ENCODE measurements around the gene TMPRSS2.

The TMPRSS2 gene

DNA sequence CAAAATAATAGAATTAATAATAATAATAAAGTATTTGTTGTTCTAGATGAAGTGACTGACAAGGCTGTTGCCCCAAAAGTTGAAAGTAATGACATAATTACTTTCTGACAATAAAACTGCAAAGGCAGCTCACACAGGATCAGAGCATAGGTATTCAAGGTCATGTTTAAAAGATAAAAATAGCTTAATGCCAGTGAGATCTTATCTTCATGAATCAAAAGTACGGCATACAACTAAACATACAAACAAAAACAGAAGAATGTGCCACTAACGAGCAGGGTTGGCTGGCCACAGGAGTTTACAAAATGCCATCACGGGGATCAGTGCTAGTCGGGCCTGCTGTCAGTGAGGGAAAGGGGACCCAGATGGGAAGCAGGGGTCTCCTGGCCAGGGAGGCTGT, 22.4 kb upstream of the TMPRSS2 start:
- Histone ChIP-seq H3K9me3 (ENCODE audit: control insufficient read depth, insufficient read depth, low read depth, low read length) (0 out of 2 replicates have a peak, but pooled peaks cover 3% of the 10 kb centered on the region), H3K4me3 (ENCODE audit: low read depth, low read length) (no peak overlapping the region), H3K27ac (ENCODE audit: low read depth, low read length) (no peak overlapping the region), H3K9ac (ENCODE audit: low read length) (no peak overlapping the region), H3K36me3 (ENCODE audit: control insufficient read depth, insufficient read depth, low read length) (no peaks in the 10 kb centered on the region), H3K4me1 (ENCODE audit: control insufficient read depth, insufficient read depth, low read length) (no peaks in the 10 kb centered on the region), H3K27me3 (ENCODE audit: control insufficient read depth, insufficient read depth, low read length) (no peaks in the 10 kb centered on the region)

DNA sequence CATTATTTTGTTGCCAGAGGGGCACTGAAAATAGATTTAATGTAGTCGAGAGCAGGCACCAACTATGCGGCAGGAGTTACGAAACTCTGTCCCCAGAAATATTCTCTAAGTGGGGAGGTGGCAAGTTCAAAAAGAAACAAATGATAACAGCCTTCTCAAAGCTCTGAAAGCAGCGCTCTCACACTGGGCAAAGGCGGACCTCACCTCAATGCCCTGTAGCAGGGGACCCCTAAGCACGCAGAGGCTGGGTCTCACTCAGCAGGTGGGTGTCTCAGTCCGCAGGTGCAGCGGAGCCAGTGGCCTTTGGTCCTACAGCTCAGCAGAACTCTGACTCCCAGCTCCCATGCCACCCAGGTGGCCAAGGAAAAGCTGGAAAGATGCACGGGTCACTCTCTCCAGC, 21.8 kb upstream of the TMPRSS2 start:
- Histone ChIP-seq H3K9ac (ENCODE audit: low read length) (no peak overlapping the region), H3K4me1 (ENCODE audit: control insufficient read depth, insufficient read depth, low read length) (no peaks in the 10 kb centered on the region), H3K27me3 (ENCODE audit: control insufficient read depth, insufficient read depth, low read length) (no peaks in the 10 kb centered on the region), H3K4me3 (ENCODE audit: low read depth, low read length) (no peak overlapping the region), H3K9me3 (ENCODE audit: control insufficient read depth, insufficient read depth, low read depth, low read length) (0 out of 2 replicates have a peak, but pooled peaks cover 3% of the 10 kb centered on the region), H3K36me3 (ENCODE audit: control insufficient read depth, insufficient read depth, low read length) (no peaks in the 10 kb centered on the region), H3K27ac (ENCODE audit: low read depth, low read length) (no peak overlapping the region)

DNA sequence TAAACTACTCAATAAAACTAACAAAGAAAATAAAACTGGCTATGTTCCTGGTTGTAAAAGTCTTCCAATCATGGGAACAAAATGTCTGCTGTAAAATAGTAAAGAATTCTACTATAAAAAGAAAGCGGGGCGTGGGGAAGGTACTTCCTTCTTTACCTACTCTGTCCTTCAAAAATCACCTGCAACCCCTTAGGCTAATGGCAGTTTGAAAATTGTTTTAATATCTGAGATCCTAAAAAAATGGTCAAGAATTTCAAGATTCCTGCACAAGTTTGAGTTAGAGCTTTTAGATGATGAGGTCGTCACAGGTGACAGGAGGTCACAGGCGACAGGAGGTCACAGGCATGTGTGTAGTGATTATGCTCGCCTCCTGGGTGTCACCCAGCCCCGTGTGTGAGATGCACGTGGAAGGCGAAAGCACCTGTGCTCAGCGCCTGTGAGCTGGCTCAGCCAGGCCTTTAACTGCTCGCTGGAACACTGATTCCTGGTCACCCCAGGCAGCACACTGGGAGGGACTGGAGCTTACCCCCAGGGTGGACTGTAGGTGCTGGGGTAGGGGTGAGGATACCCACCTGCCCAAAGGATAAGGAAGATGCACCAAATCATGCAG, 18.6 kb upstream of the TMPRSS2 start:
- Histone ChIP-seq H3K9me3 (ENCODE audit: control insufficient read depth, insufficient read depth, low read depth, low read length) (no peaks in the 10 kb centered on the region), H3K4me3 (ENCODE audit: low read depth, low read length) (no peak overlapping the region), H3K9ac (ENCODE audit: low read length) (no peak overlapping the region), H3K27me3 (ENCODE audit: control insufficient read depth, insufficient read depth, low read length) (no peaks in the 10 kb centered on the region), H3K36me3 (ENCODE audit: control insufficient read depth, insufficient read depth, low read length) (no peaks in the 10 kb centered on the region), H3K27ac (ENCODE audit: low read depth, low read length) (no peak overlapping the region), H3K4me1 (ENCODE audit: control insufficient read depth, insufficient read depth, low read length) (no peaks in the 10 kb centered on the region)

DNA sequence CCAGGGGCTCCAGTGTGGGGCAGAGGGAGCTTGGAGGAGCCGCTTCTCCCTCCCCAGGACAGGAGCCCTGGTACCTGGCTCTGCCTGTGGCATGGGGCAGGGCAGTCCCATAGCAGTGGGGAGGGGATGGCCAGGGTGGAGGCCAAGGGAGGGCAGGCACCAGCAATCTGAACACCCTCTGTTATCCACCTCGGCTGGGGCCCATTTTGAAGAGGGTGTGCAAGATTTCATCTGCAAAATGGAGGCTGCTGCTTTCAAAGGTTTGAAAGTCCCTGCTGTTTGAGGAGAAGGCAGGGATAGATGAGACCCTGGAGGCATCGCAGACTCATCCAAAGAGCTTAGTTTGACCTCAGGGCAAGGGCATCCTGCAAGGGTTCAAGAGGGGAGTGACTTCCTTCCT, 15.2 kb upstream of the TMPRSS2 start:
- H3K27me3 ChIP-seq (ENCODE audit: control insufficient read depth, insufficient read depth, low read length) = no peaks in the 10 kb centered on the region
- H3K4me1 ChIP-seq (ENCODE audit: control insufficient read depth, insufficient read depth, low read length) = no peaks in the 10 kb centered on the region
- no peak overlapping the region for H3K9ac ChIP-seq (ENCODE audit: low read length)
- 0 out of 2 replicates have a peak, but pooled peaks cover 3% of the 10 kb centered on the region for H3K9me3 ChIP-seq (ENCODE audit: control insufficient read depth, insufficient read depth, low read depth, low read length)
- no peaks in the 10 kb centered on the region for H3K36me3 ChIP-seq (ENCODE audit: control insufficient read depth, insufficient read depth, low read length)
- no peak overlapping the region for H3K27ac ChIP-seq (ENCODE audit: low read depth, low read length)
- H3K4me3 ChIP-seq (ENCODE audit: low read depth, low read length) = no peak overlapping the region

DNA sequence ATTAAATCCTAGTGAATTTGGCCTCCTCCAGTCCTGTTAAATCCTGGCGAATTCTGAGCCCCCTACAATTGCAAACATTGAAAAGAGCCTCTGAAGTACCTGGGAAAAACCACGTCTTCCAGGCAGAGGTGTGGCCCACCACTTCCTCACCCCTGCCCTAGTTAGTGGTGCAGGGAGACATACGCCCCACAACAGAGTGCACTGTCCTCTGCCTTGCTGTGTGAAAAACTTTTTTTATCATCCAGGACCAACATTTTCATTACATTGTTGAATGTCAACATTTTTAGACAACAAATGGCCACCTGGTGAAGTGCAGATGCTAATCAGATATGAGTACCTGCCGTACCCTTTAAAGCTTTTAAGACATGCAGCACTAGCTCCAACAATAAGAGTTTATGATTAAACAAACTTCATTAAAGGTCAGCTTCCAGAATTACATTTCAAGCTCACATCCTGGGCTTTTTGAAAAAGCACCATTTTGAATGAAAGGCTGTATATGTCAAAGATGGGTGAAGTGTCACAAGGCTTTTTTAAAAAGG, 13.6 kb upstream of the TMPRSS2 start:
- Histone ChIP-seq H3K9me3 (ENCODE audit: control insufficient read depth, insufficient read depth, low read depth, low read length) (0 out of 2 replicates have a peak, but pooled peaks cover 3% of the 10 kb centered on the region), H3K36me3 (ENCODE audit: control insufficient read depth, insufficient read depth, low read length) (no peaks in the 10 kb centered on the region), H3K27ac (ENCODE audit: low read depth, low read length) (no peak overlapping the region), H3K4me3 (ENCODE audit: low read depth, low read length) (no peak overlapping the region), H3K27me3 (ENCODE audit: control insufficient read depth, insufficient read depth, low read length) (no peaks in the 10 kb centered on the region), H3K4me1 (ENCODE audit: control insufficient read depth, insufficient read depth, low read length) (no peaks in the 10 kb centered on the region), H3K9ac (ENCODE audit: low read length) (no peak overlapping the region)

DNA sequence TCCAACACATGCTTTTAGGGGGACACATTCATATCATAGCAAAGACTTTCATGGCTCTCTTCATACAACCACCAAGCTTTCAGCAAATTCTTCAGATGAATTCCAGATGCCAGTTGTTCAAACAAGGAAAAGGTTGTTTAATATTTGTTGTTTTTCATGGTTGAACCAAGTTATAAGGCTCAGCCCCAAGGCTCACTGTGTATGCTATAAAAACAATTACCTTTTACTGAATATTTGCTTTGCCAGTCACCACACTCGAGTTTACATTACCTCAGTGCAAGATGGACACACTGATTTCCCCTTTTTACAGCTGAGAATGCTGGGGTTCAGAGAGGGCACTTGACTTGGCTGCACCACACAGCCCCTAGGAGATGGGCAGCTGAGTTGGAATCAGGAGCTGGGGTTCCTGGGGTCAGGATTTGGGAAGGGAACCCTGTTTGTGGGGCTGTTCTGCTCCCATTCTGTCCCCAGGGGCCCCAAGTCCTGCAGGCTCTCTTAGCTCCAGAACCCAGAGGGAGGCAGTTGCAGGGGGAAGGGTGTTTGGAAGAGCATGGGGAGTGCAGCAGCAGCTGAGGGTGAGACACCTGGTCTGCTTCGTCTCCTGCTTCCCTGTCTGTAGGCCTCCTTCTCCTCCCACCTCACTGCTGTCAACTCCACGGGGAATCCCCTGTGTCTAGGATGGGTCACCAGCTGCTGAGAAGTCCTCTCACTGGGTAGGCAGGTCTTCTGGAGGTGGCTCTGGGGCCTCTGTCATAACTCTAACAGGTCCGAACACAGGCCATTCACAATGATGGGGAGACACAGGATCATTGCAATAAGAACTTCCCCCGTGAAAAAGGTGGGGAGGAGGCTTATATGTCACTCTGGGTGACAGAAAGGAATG, 12.8 kb upstream of the TMPRSS2 start:
- no peak overlapping the region for H3K27ac ChIP-seq (ENCODE audit: low read depth, low read length)
- H3K36me3 ChIP-seq (ENCODE audit: control insufficient read depth, insufficient read depth, low read length) = no peaks in the 10 kb centered on the region
- no peaks in the 10 kb centered on the region for H3K27me3 ChIP-seq (ENCODE audit: control insufficient read depth, insufficient read depth, low read length)
- no peaks in the 10 kb centered on the region for H3K4me1 ChIP-seq (ENCODE audit: control insufficient read depth, insufficient read depth, low read length)
- H3K9me3 ChIP-seq (ENCODE audit: control insufficient read depth, insufficient read depth, low read depth, low read length) = 0 out of 2 replicates have a peak, but pooled peaks cover 3% of the 10 kb centered on the region
- no peak overlapping the region for H3K9ac ChIP-seq (ENCODE audit: low read length)
- no peak overlapping the region for H3K4me3 ChIP-seq (ENCODE audit: low read depth, low read length)

DNA sequence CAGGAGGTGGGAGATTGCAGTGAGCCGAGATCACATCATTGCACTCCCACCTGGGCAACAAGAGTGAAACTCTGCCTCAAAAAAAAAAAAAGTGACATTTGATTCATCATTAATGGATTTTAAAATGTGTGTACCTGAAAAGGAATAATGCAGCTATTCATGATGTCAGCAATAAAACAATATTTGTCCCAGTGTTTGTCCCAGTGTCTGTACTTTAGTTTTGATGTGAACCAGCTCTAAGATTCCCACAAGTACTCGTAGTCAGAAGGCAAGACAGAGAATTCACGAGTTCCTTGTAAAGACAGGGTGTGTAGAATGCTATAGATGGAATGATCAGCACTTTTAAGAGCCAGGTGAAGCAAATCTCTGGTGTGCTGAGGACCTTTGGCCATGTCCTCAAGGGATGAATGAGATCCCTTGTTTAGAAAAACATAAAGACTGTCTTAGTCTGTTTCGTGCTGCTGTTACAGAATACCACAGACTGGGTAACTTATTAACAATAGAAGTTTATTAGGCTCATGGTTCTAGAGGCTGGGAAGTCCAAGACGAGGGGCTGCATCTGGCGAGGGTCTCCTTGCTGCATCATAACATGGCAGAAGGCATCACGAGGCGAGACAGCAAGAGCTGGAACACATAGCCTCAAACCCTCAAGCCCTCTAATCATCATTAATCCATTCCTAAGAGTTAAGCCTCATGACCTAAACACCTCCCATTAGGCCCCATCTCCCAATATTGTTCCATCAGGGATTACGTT, 12.0 kb upstream of the TMPRSS2 start:
- Histone ChIP-seq H3K4me1 (ENCODE audit: control insufficient read depth, insufficient read depth, low read length) (no peaks in the 10 kb centered on the region), H3K4me3 (ENCODE audit: low read depth, low read length) (no peak overlapping the region), H3K27me3 (ENCODE audit: control insufficient read depth, insufficient read depth, low read length) (no peaks in the 10 kb centered on the region), H3K36me3 (ENCODE audit: control insufficient read depth, insufficient read depth, low read length) (no peaks in the 10 kb centered on the region), H3K27ac (ENCODE audit: low read depth, low read length) (no peak overlapping the region), H3K9ac (ENCODE audit: low read length) (no peak overlapping the region), H3K9me3 (ENCODE audit: control insufficient read depth, insufficient read depth, low read depth, low read length) (0 out of 2 replicates have a peak, but pooled peaks cover 3% of the 10 kb centered on the region)

DNA sequence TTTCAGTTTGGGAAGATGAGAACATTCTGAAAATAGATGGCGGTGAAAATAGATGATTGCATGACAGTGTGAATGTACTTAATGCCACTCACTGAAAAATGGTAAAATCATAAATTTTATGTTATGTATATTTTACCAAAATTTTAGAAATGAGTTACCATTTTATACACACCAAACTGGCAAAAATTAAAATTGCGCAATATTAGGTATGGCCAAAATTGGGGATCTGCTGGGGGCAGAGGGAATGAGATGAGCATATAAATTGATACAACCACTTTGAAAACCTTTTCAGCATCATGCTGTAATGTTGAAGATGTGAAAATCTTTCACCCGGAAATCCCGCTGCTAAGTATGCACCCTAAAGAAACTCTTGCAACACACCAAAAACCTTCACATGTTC, 10.8 kb upstream of the TMPRSS2 start:
- no peaks in the 10 kb centered on the region for H3K27me3 ChIP-seq (ENCODE audit: control insufficient read depth, insufficient read depth, low read length)
- H3K9me3 ChIP-seq (ENCODE audit: control insufficient read depth, insufficient read depth, low read depth, low read length) = 0 out of 2 replicates have a peak, but pooled peaks cover 3% of the 10 kb centered on the region
- H3K27ac ChIP-seq (ENCODE audit: low read depth, low read length) = no peak overlapping the region
- no peak overlapping the region for H3K9ac ChIP-seq (ENCODE audit: low read length)
- no peaks in the 10 kb centered on the region for H3K36me3 ChIP-seq (ENCODE audit: control insufficient read depth, insufficient read depth, low read length)
- no peaks in the 10 kb centered on the region for H3K4me1 ChIP-seq (ENCODE audit: control insufficient read depth, insufficient read depth, low read length)
- H3K4me3 ChIP-seq (ENCODE audit: low read depth, low read length) = no peak overlapping the region

DNA sequence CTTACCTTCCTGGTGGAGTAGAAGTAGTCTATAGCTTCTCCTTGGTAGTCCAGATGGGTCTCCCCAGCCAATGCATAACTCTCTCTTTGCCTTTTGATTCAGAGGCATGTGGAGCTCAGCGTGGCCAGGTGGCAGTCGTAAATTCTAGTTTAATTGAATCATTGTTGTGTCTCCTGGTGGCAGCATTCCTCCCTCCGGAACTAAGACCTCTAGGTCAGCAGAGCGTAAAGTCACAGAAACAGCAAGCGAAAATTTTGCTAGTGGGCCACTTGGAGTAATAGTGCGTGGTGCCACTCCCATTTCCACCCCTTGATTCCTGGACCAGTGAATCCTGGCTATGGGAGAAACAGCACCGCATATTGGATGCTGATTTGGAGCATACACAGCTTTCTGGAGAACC, 3.9 kb upstream of the TMPRSS2 start:
- Histone ChIP-seq H3K36me3 (ENCODE audit: control insufficient read depth, insufficient read depth, low read length) (no peaks in the 10 kb centered on the region), H3K27ac (ENCODE audit: low read depth, low read length) (no peak overlapping the region), H3K9ac (ENCODE audit: low read length) (no peak overlapping the region)

DNA sequence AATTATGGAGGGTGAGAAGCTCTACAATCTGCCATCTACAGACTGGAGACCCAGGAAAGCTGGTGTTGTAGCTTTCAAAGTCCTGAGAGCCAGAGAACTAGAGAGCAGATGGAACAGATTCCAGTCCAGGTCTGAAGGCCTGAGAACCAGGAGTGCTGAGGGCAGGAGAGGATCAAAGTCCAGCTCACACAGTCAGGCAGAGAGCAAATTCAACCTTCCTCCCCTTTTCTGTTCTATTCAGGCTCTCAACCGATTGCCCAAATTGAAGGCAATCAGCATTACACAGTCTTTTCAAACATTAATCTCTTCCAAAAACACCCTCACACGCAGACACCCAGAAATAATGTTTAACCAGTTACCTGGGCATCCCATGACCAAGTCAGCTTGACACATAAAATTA, 2.5 kb upstream of the TMPRSS2 start:
- H3K27ac ChIP-seq (ENCODE audit: low read depth, low read length) = no peak overlapping the region
- no peak overlapping the region for H3K4me3 ChIP-seq (ENCODE audit: low read depth, low read length)
- no peaks in the 10 kb centered on the region for H3K36me3 ChIP-seq (ENCODE audit: control insufficient read depth, insufficient read depth, low read length)
- peaks cover 16% of the 10 kb centered on the region for H3K4me1 ChIP-seq (ENCODE audit: control insufficient read depth, insufficient read depth, low read length)
- peaks cover 41% of the 10 kb centered on the region for H3K27me3 ChIP-seq (ENCODE audit: control insufficient read depth, insufficient read depth, low read length)
- no peaks in the 10 kb centered on the region for H3K9me3 ChIP-seq (ENCODE audit: control insufficient read depth, insufficient read depth, low read depth, low read length)
- no peak overlapping the region for H3K9ac ChIP-seq (ENCODE audit: low read length)

More for the DNA sequence above, 3.9 kb upstream of the TMPRSS2 start:
- Histone ChIP-seq H3K4me3 (ENCODE audit: low read depth, low read length) (no peak overlapping the region), H3K4me1 (ENCODE audit: control insufficient read depth, insufficient read depth, low read length) (0 out of 2 replicates have a peak, but pooled peaks cover 5% of the 10 kb centered on the region), H3K9me3 (ENCODE audit: control insufficient read depth, insufficient read depth, low read depth, low read length) (no peaks in the 10 kb centered on the region), H3K27me3 (ENCODE audit: control insufficient read depth, insufficient read depth, low read length) (peaks cover 28% of the 10 kb centered on the region)
